HG03558 (cell line): ENCODE data around the gene SMIM45.
A peak's percentile ranks its signal among the peaks of the same experiment; 100 is the strongest.
"Not testable (repeated sequence)": the region's sequence is repeated elsewhere in the genome, so short reads cannot be mapped to it uniquely, and the experiment has no call there.

Experiments used
- ATAC-seq: cut with Tn5 transposase; IDR thresholded peaks from one replicate; pipeline ENCODE4 v1.9.1; 2021; ENCODE audit warnings: moderate number of reproducible peaks; ENCODE audit not compliant: unreplicated experiment; ENCODE audit errors: extremely low read depth

The SMIM45 gene

GRCh38 chr22:41933411-41934177 is 18.4 kb upstream of the SMIM45 start:
- no peak for ATAC-seq

GRCh38 chr22:41934284-41935014 is 17.5 kb upstream of the SMIM45 start:
- ATAC-seq = no peak

GRCh38 chr22:41935015-41935351 is 17.0 kb upstream of the SMIM45 start:
- no peak for ATAC-seq

GRCh38 chr22:41935509-41935908 is 16.4 kb upstream of the SMIM45 start:
- ATAC-seq = no peak

GRCh38 chr22:41936894-41937169 is 15.1 kb upstream of the SMIM45 start:
- no peak for ATAC-seq

GRCh38 chr22:41939981-41940831 is 11.7 kb upstream of the SMIM45 start:
- ATAC-seq = peak; percentile 34

GRCh38 chr22:41940832-41941765 is 10.9 kb upstream of the SMIM45 start:
- ATAC-seq = no peak

- ATAC-seq = no peak
Measured at GRCh38 chr22:41943661-41944209, 8.2 kb upstream of the SMIM45 start.

- peak; percentile 40 for ATAC-seq
Measured at GRCh38 chr22:41946629-41947423, 5.1 kb upstream of the SMIM45 start, which contains the start of gene CENPM. Gene CENPM, minus strand, starts transcription at chr22:41947152. Its CDS starts 76 bp downstream, at chr22:41947076.

- ATAC-seq = no peak
Measured at GRCh38 chr22:41947424-41948080, 4.4 kb upstream of the SMIM45 start.

GRCh38 chr22:41948142-41948541 is 3.8 kb upstream of the SMIM45 start:
- ATAC-seq = no peak

GRCh38 chr22:41948928-41949296 is 3.0 kb upstream of the SMIM45 start:
- not testable (repeated sequence) for ATAC-seq

- ATAC-seq = no peak
Measured at GRCh38 chr22:41949297-41949965, 2.5 kb upstream of the SMIM45 start.

- no peak for ATAC-seq
Measured at GRCh38 chr22:41952713-41953112, 763 bp downstream of the SMIM45 start.

GRCh38 chr22:41957941-41958556 is 6.1 kb downstream of the SMIM45 start:
- no peak for ATAC-seq

- no peak for ATAC-seq
Measured at GRCh38 chr22:41963453-41964111, 11.6 kb downstream of the SMIM45 start.

GRCh38 chr22:41964112-41964491 is 12.2 kb downstream of the SMIM45 start:
- no peak for ATAC-seq
